Spleen (tissue), 11 donors: Measurements from ENCODE around the gene RPL41. TPM values are rescaled to one million over a fixed set of nuclear protein-coding genes. Genes with fewer than 3 reads are reported as not detected.

Source experiments
- DNase-seq: peaks from one replicate; pipeline ENCODE4 v3.0.0-alpha.2; 2020
- H3K27ac ChIP-seq, 8 donors: fragments of 200-600 bp; sonication (generic) in 7 of 8; 1 replicate in 4 of 8; 2 replicates in 4 of 8; pipeline versions ENCODE4 v1.5.0 to v1.8.0; 2016 to 2021; ENCODE audit warnings: inconsistent platforms in 4 of 8, mild to moderate bottlenecking in 4 of 8, moderate library complexity in 1 of 8
- H3K27me3 ChIP-seq, 7 donors: fragments of 200-600 bp; sonication (generic) in 6 of 7; replicated peaks in 1 of 7; 1 replicate in 4 of 7; 2 replicates in 3 of 7; pipeline versions ENCODE4 v1.5.0 to v1.8.0; 2016 to 2021; ENCODE audit warnings: inconsistent platforms in 3 of 7, mild to moderate bottlenecking in 1 of 7
- H3K36me3 ChIP-seq, 6 donors: fragments of 200-600 bp; sonication (generic) in 5 of 6; 1 replicate in 4 of 6; 2 replicates in 2 of 6; pipeline versions ENCODE4 v1.5.0 to v1.8.0; 2016 to 2021; ENCODE audit warnings: inconsistent platforms in 2 of 6
- H3K4me1 ChIP-seq, 6 donors: fragments of 200-600 bp; sonication (generic) in 5 of 6; 1 replicate in 3 of 6; 2 replicates in 3 of 6; pipeline versions ENCODE4 v1.5.0 to v1.8.0; 2016 to 2021; ENCODE audit warnings: inconsistent platforms in 3 of 6
- H3K4me3 ChIP-seq, 8 donors: fragments of 200-600 bp; sonication (generic) in 7 of 8; 1 replicate in 4 of 8; 2 replicates in 4 of 8; pipeline versions ENCODE4 v1.5.0 to v1.8.0; 2016 to 2021; ENCODE audit warnings: inconsistent platforms in 4 of 8, mild to moderate bottlenecking in 4 of 8, moderate library complexity in 2 of 8
- H3K9me3 ChIP-seq, 8 donors: fragments of 200-600 bp; sonication (generic) in 7 of 8; 1 replicate in 4 of 8; 2 replicates in 4 of 8; pipeline versions ENCODE4 v1.5.0 to v1.8.0; 2016 to 2021; ENCODE audit warnings: inconsistent platforms in 4 of 8
- CTCF ChIP-seq, 11 experiments: fragments of 200-600 bp in 7 of 11; fragments of 450-650 bp in 4 of 11; sonication (generic) in 4 of 11; IDR thresholded peaks in 8 of 11; conservative IDR thresholded peaks in 3 of 11; 1 replicate in 7 of 11; 2 replicates in 4 of 11; pipeline versions ENCODE4 v1.4.0 to v1.8.0; 2016 to 2021; ENCODE audit warnings: antibody characterized with exemption in 11 of 11, inconsistent platforms in 4 of 11, mild to moderate bottlenecking in 1 of 11
- POLR2A ChIP-seq, 3 donors: fragments of 450-650 bp; IDR thresholded peaks; one replicate each; pipeline ENCODE4 v1.5.1; 2017; ENCODE audit warnings: antibody characterized with exemption in 3 of 3, mild to moderate bottlenecking in 1 of 3
- POLR2AphosphoS5 ChIP-seq, 3 donors: sonication (generic); formaldehyde crosslinking; IDR thresholded peaks; one replicate each; pipeline ENCODE4 v1.5.1; 2017; ENCODE audit warnings: antibody characterized with exemption in 3 of 3
- WGBS, 5 donors: extraction: QIAGEN DNeasy Blood & Tissue Kit in 3 of 5; methylation state at CpG; one replicate each; pipeline versions ENCODE4 v1.1.5 to v1.1.7; 2013 to 2018; 5-methylcytosine and 5-hydroxymethylcytosine counted together
- intact Hi-C: fragments of 100-400 bp; cut with DNase I; formaldehyde crosslinking; loops from one replicate; pipeline ENCODE4 v1.15.0; 2023; ENCODE audit warnings: low total_unique reads
- polyA plus RNA-seq, 3 donors: library from polyadenylated mRNA; stranded (reverse); fragments of 200-250 nt; gene quantifications; one replicate each; pipeline ENCODE4 v1.2.1, GENCODE V29; 2013
- total RNA-seq, 7 donors: library from RNA; depleted of rRNA in 3 of 7; stranded (reverse); fragments of >200 nt in 3 of 7; fragmentation: NEBNext Ultra II Directional in 4 of 7; extraction: Animal tissue kit (Norgen Biotek cat#: 25700) in 4 of 7; gene quantifications; one replicate each; pipeline versions ENCODE4 v1.1.0 to v1.2.1, GENCODE V29; 2016 to 2021
- donor health status: healthy with polysubstance abuse.
- donor health status: DM: no; HTN: no; CAD: no; lungs with moderate emphysema.
- donor health status: DM: no; HTN: no; CAD: no.
- donor health status: Bipolar disorder and iron deficiency.
- donor health status: healthy.
- donor health status: DM: no; HTN: no; CAD: no.
- donor health status: DM: yes; HTN: yes; CAD: no.

Gene RPL41
- total and polyA plus RNA-seq, 10 donors, result 2,138 to 9,352 (median 2,800) TPM

- Histone ChIP-seq H3K36me3 (peaks cover 0 to 37% (median 20%) of the 10 kb centered on the region in 6 donors), H3K27ac (peak overlapping the region in 2 of 8 donors; percentile 12 to 39), H3K4me1 (peaks cover 27 to 95% (median 58%) of the 10 kb centered on the region in 6 donors), H3K9me3 (no peaks in the 10 kb centered on the region), H3K4me3 (no peak overlapping the region), H3K27me3 (no peaks in the 10 kb centered on the region)
- WGBS, 5 donors, result 86 to 91% (median 86%) methylated on average over 8 to 11 of the region's 11 CpGs
- no peak for DNase-seq
- intact Hi-C loops, result no loop called here
- TF ChIP-seq CTCF (IDR thresholded peaks at IDR 0.05 in 8 of 11, conservative IDR thresholded peaks at IDR 0.05 in 3 of 11), result no peak
- no peak for TF ChIP-seq POLR2A (IDR thresholded peaks at IDR 0.05)
These were observed 4.9 kb downstream of the RPL41 start for GRCh38 chr12:56121204-56121870.

GRCh38 chr12:56122637-56123036 lies 6.2 kb downstream of the RPL41 start:
- Histone ChIP-seq H3K27ac (peak overlapping the region in 2 of 8 donors; percentile 12 to 18), H3K4me1 (peaks cover 40 to 98% (median 65%) of the 10 kb centered on the region in 6 donors), H3K36me3 (peaks cover 0 to 32% (median 20%) of the 10 kb centered on the region in 6 donors), H3K9me3 (no peaks in the 10 kb centered on the region), H3K27me3 (no peaks in the 10 kb centered on the region), H3K4me3 (no peak overlapping the region)
- DNase-seq, result no peak
- TF ChIP-seq POLR2AphosphoS5 (IDR thresholded peaks at IDR 0.05), result no peak
- no peak for TF ChIP-seq CTCF (IDR thresholded peaks at IDR 0.05 in 8 of 11, conservative IDR thresholded peaks at IDR 0.05 in 3 of 11)
- TF ChIP-seq POLR2A (IDR thresholded peaks at IDR 0.05), result no peak
- WGBS, 5 donors, result 87 to 100% (median 94%) methylated on average over 2 of the region's 2 CpGs
- intact Hi-C loops, result no loop called here

- Histone ChIP-seq H3K4me3 (no peak overlapping the region), H3K9me3 (no peaks in the 10 kb centered on the region), H3K27ac (peak overlapping the region in 4 of 8 donors; percentile 90 to 94 (median 93)), H3K27me3 (no peaks in the 10 kb centered on the region), H3K36me3 (peaks cover 0 to 32% (median 20%) of the 10 kb centered on the region in 6 donors), H3K4me1 (peaks cover 32 to 96% (median 59%) of the 10 kb centered on the region in 6 donors)
- no peak for TF ChIP-seq CTCF (IDR thresholded peaks at IDR 0.05 in 8 of 11, conservative IDR thresholded peaks at IDR 0.05 in 3 of 11)
- TF ChIP-seq POLR2A (IDR thresholded peaks at IDR 0.05), result no peak
- no peak for TF ChIP-seq POLR2AphosphoS5 (IDR thresholded peaks at IDR 0.05)
- intact Hi-C loops, result no loop called here
- DNase-seq, result no peak
- 76 to 85% (median 83%) methylated on average over 4 of the region's 4 CpGs for WGBS, 5 donors
These were observed 7.7 kb downstream of the RPL41 start for GRCh38 chr12:56124133-56124532.

GRCh38 chr12:56126732-56127239 lies 10.4 kb downstream of the RPL41 start:
- intact Hi-C loops, result loop anchor here (2.0 kb wide), 1 partner anchor 62 kb away; the partner anchor contains the start of gene SMARCC2
- WGBS, 5 donors, result 27 to 47% (median 38%) methylated on average over 3 of the region's 3 CpGs
- H3K4me1 ChIP-seq, result peaks cover 37 to 96% (median 62%) of the 10 kb centered on the region in 6 donors
- DNase-seq, result no peak
- H3K4me3 ChIP-seq, result peak overlapping the region in 3 of 8 donors; percentile 83 to 84 (median 84)
- peak overlapping the region; percentile 76 to 94 (median 90) for H3K27ac ChIP-seq
- peaks cover 0 to 31% (median 18%) of the 10 kb centered on the region in 6 donors for H3K36me3 ChIP-seq
- H3K9me3 ChIP-seq, result no peaks in the 10 kb centered on the region
- no peak for TF ChIP-seq POLR2AphosphoS5 (IDR thresholded peaks at IDR 0.05)
- no peaks in the 10 kb centered on the region for H3K27me3 ChIP-seq
